ACC112 (cell line): ENCODE results near the gene TMEM176A.
"Not testable (repeated sequence)": the region's sequence is repeated elsewhere in the genome, so short reads cannot be mapped to it uniquely, and the experiment has no call there.

Experiments used
- H2AFZ ChIP-seq: fragments of 200-600 bp; sonication (generic); one replicate; pipeline ENCODE4 v1.6.0; 2017; ENCODE audit warnings: antibody characterized with exemption, low read length; ENCODE audit not compliant: unreplicated experiment
- H3K27ac ChIP-seq: fragments of 200-600 bp; sonication (generic); 2 replicates; pipeline ENCODE4 v1.5.1; 2014; ENCODE audit warnings: low read depth, mild to moderate bottlenecking, antibody characterized with exemption, low read length, moderate library complexity
- H3K27me3 ChIP-seq: fragments of 200-600 bp; sonication (generic); 2 replicates; pipeline ENCODE4 v1.6.1; 2014; ENCODE audit warnings: mild to moderate bottlenecking, antibody characterized with exemption, low read length, moderate library complexity, mixed read lengths; ENCODE audit not compliant: insufficient read depth
- H3K36me3 ChIP-seq: fragments of 200-600 bp; sonication (generic); 2 replicates; pipeline ENCODE4 v1.6.1; 2016; ENCODE audit warnings: mild to moderate bottlenecking, antibody characterized with exemption, low read length, moderate library complexity, mixed read lengths; ENCODE audit not compliant: insufficient read depth
- H3K4me1 ChIP-seq: fragments of 200-600 bp; sonication (generic); one replicate; pipeline ENCODE4 v1.6.1; 2016; ENCODE audit warnings: low read length, mixed read lengths; ENCODE audit not compliant: insufficient read depth, unreplicated experiment, control insufficient read depth
- H3K4me3 ChIP-seq: fragments of 200-600 bp; sonication (generic); 2 replicates; pipeline ENCODE4 v1.5.1; 2014; ENCODE audit warnings: mild to moderate bottlenecking, low read depth, low read length
- H3K79me2 ChIP-seq: fragments of 200-600 bp; sonication (generic); one replicate; pipeline ENCODE4 v1.6.0; 2016; ENCODE audit warnings: low read length; ENCODE audit not compliant: control insufficient read depth, unreplicated experiment, insufficient read depth

Gene TMEM176A

GRCh38 chr7:150769768-150770167 lies 30.8 kb upstream of the TMEM176A start:
- no peaks in the 10 kb centered on the region for H3K27me3 ChIP-seq
- H2AFZ ChIP-seq, result no peak overlapping the region
- H3K4me1 ChIP-seq, result no peaks in the 10 kb centered on the region
- no peaks in the 10 kb centered on the region for H3K79me2 ChIP-seq
- no peak overlapping the region for H3K27ac ChIP-seq
- H3K36me3 ChIP-seq, result no peaks in the 10 kb centered on the region
- H3K4me3 ChIP-seq, result no peak overlapping the region

DNA sequence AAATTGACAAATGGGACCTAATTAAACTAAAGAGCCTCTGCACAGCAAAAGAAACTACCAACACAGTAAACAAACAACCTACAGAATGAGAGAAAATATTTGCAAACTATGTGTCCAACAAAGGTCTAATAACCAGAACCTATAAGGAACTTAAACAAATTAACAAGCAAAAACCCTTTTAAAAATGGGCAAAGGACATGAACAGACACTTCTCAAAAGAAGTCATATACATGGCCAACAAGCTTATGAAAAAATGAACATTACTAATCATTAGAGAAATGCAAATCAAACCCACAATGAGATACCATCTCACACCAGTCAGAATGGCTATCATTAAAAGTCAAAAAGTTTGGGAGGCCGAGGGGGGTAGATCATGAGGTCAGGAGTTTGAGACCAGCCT lies 26.4 kb upstream of the TMEM176A start:
- not testable (repeated sequence) for H3K4me3 ChIP-seq, H3K4me1 ChIP-seq, H3K27me3 ChIP-seq, H3K79me2 ChIP-seq, H3K27ac ChIP-seq, H2AFZ ChIP-seq, H3K36me3 ChIP-seq

DNA sequence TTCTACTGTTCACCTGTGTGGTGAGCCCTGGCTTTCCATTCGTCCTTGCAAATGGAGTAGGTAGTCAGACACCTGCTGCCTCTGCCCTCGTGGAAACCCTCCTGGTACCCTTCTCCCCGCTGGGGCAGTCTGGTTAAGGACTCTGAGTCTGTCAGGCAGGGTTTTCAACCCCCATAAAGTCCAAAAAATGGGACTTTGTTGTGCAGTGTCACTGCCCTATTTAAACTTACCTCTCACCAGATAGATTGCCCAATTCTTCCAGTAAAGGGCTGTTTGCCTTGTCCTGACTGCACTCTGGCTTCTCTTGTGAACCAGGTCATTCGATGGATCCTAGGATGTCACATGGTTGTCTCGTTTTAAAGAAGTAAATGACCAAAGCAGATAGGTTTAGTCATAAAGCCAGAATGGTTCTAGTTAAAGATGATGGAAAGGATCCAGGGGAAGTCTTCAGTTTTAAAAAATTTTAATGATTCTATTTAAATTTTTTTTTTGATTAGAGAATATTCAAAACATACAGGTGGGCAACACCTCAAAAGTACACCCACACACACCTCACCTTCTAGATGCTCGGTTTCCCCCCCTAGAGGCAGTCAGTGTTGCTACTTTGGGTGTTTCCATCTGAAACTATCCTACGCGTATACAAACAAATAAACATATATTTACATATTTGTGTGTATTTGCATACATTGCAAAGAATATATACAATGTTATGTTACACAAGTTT lies 22.4 kb upstream of the TMEM176A start:
- no peak overlapping the region for H3K27ac ChIP-seq

DNA sequence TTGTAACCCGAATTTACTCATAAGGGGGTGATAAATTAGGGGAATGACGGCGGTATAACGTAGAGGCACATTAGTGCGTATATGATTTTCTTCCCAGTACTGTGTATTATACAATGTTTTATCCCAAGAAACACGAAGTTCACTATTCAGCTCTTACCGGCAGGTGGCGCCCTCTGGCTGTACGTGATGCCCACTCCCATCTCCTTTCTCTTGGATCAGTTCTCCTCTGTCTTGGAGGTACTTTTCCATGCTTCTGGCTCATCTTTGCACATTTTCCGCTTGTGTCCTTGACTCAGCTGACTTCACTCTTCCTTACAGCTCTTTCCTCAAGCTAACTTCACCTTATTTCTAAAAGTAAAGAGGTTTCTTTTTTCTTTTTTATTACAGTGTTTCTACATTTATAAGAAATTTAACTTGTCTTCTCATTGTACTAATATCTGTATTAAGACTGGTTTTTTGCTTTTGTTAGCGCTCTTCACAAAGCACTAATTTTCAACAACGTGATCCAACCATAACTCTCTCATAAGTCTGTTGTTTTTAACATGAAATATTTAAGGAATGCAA lies 21.7 kb upstream of the TMEM176A start:
- Histone ChIP-seq H2AFZ (no peak overlapping the region), H3K4me3 (no peak overlapping the region), H3K27me3 (peaks cover 5% of the 10 kb centered on the region), H3K27ac (no peak overlapping the region), H3K36me3 (no peaks in the 10 kb centered on the region), H3K4me1 (no peaks in the 10 kb centered on the region), H3K79me2 (no peaks in the 10 kb centered on the region)

More for the DNA sequence above, 22.4 kb upstream of the TMEM176A start:
- no peaks in the 10 kb centered on the region for H3K4me1 ChIP-seq
- no peak overlapping the region for H2AFZ ChIP-seq
- H3K36me3 ChIP-seq, result no peaks in the 10 kb centered on the region
- peaks cover under 1% of the 10 kb centered on the region for H3K27me3 ChIP-seq
- no peaks in the 10 kb centered on the region for H3K79me2 ChIP-seq
- H3K4me3 ChIP-seq, result no peak overlapping the region

- no peak overlapping the region for H3K4me3 ChIP-seq
These were observed 20.3 kb upstream of the TMEM176A start for GRCh38 chr7:150780292-150780691.

DNA sequence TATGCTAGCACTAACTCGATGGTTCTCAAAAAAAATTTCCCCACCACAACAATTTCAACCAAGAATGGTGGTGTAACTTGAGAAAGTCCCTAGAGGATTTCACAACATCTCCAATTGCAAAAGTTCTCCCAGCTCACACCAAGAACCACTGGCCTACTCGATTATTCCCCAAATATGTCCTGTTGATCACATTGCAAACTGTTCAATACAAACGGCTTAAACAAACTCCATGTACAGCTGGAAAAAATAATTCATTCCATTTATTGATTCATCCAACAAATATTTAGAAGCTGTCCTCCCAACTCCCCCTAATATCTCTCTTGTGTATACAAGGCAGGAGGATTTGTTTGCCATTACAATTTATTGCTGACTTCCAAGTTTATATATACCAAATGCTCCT lies 19.5 kb upstream of the TMEM176A start:
- Histone ChIP-seq H3K4me3 (no peak overlapping the region), H3K4me1 (no peaks in the 10 kb centered on the region), H3K36me3 (no peaks in the 10 kb centered on the region), H2AFZ (no peak overlapping the region), H3K27me3 (peaks cover 13% of the 10 kb centered on the region), H3K27ac (no peak overlapping the region), H3K79me2 (no peaks in the 10 kb centered on the region)

More at GRCh38 chr7:150780292-150780691, 20.3 kb upstream of the TMEM176A start:
- Histone ChIP-seq H3K79me2 (no peaks in the 10 kb centered on the region), H3K27ac (no peak overlapping the region), H3K4me1 (no peaks in the 10 kb centered on the region), H3K27me3 (peaks cover 9% of the 10 kb centered on the region), H2AFZ (no peak overlapping the region), H3K36me3 (no peaks in the 10 kb centered on the region)

DNA sequence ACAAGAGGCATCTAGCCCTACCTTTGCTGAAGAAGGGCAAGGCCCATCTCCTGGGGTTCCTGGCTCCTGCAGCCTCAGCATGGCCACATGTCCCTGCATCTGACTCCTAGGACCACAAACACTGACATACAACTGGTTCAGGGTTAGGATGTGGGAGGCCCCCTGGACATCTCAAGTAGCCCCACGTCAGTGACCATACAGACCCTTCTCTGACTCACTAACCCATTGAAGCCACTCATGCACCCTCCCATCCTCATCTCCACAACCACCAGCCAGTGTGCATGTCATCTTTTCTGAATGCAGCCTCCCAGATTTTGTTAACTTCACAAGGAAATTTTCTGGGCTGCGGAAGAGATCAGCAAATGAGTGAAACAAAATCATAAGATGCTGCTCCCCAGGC lies 18.6 kb upstream of the TMEM176A start:
- Histone ChIP-seq H3K4me3 (no peak overlapping the region), H3K27me3 (peaks cover 13% of the 10 kb centered on the region), H3K27ac (no peak overlapping the region), H3K36me3 (no peaks in the 10 kb centered on the region), H3K79me2 (no peaks in the 10 kb centered on the region), H2AFZ (no peak overlapping the region), H3K4me1 (no peaks in the 10 kb centered on the region)

GRCh38 chr7:150784120-150784736 lies 16.3 kb upstream of the TMEM176A start:
- no peaks in the 10 kb centered on the region for H3K4me1 ChIP-seq
- H3K27ac ChIP-seq, result no peak overlapping the region
- H3K79me2 ChIP-seq, result no peaks in the 10 kb centered on the region
- no peak overlapping the region for H3K4me3 ChIP-seq
- peaks cover 26% of the 10 kb centered on the region for H3K27me3 ChIP-seq
- H2AFZ ChIP-seq, result no peak overlapping the region
- H3K36me3 ChIP-seq, result no peaks in the 10 kb centered on the region

DNA sequence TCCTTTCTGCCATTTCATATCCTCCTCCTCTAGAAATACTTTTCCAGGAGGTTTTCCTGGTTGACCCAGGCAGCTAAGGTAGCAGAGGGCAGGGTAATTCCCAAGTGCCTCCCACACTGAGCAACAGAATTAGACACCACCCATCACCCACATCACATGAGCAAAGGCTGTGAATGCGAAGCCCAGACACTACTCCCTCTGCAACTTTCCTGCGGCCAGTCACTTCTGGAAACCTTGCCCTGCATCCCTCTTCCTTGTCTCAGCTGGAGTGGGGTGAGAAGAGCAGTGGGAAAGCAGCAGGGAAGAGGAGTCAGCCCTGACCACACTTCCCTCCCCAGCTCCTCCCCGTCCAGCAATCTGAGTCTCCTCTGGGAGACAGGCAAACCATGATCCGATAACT lies 15.6 kb upstream of the TMEM176A start:
- peaks cover 34% of the 10 kb centered on the region for H3K27me3 ChIP-seq
- no peak overlapping the region for H2AFZ ChIP-seq
- no peak overlapping the region for H3K27ac ChIP-seq
- H3K79me2 ChIP-seq, result no peaks in the 10 kb centered on the region
- H3K4me3 ChIP-seq, result no peak overlapping the region
- no peaks in the 10 kb centered on the region for H3K4me1 ChIP-seq
- H3K36me3 ChIP-seq, result no peaks in the 10 kb centered on the region

- Histone ChIP-seq H3K4me1 (no peaks in the 10 kb centered on the region), H3K27ac (no peak overlapping the region), H3K4me3 (no peak overlapping the region), H2AFZ (no peak overlapping the region), H3K36me3 (no peaks in the 10 kb centered on the region), H3K27me3 (peaks cover 49% of the 10 kb centered on the region), H3K79me2 (no peaks in the 10 kb centered on the region)
These were observed 13.0 kb upstream of the TMEM176A start for GRCh38 chr7:150787321-150788281.
